ENCODE results near the gene SSH3. TPM values are rescaled to one million over a fixed set of nuclear protein-coding genes. Genes with fewer than 3 reads are reported as not detected.

The SSH3 gene
- total RNA-seq, 2 donors from 2014 or later, result 14.7 to 23.6 TPM

DNA sequence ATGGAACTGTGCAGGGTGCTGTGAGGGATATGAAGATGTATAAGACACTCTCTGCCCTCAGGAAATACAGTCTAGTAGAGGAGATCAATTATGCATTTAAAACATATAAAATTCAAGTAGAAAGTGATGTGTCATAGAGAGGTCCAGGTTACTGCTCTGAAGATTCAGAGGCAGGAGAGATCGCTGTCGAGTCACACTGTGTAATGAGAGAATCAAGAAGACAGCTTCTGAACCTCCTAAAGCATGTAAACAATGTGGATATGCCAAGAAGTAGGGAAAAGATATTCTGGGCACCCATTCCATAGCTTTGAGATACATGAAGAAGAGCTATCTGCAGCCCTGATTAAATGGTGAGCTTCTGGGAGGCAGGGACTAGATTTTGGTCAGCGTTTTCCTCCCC is 16.7 kb downstream of the SSH3 start:
- peaks cover 0 to 19% of the 10 kb centered on the region in 2 donors for H3K4me1 ChIP-seq
- no peak for DNase-seq (ENCODE audit: low spot score)
- no peaks in the 10 kb centered on the region for H3K27me3 ChIP-seq
- no peaks in the 10 kb centered on the region for H3K36me3 ChIP-seq
- no peak overlapping the region for H3K27ac ChIP-seq
- no peaks in the 10 kb centered on the region for H3K9me3 ChIP-seq
- no peak overlapping the region for H3K4me3 ChIP-seq
- TF ChIP-seq, protein P1, sequence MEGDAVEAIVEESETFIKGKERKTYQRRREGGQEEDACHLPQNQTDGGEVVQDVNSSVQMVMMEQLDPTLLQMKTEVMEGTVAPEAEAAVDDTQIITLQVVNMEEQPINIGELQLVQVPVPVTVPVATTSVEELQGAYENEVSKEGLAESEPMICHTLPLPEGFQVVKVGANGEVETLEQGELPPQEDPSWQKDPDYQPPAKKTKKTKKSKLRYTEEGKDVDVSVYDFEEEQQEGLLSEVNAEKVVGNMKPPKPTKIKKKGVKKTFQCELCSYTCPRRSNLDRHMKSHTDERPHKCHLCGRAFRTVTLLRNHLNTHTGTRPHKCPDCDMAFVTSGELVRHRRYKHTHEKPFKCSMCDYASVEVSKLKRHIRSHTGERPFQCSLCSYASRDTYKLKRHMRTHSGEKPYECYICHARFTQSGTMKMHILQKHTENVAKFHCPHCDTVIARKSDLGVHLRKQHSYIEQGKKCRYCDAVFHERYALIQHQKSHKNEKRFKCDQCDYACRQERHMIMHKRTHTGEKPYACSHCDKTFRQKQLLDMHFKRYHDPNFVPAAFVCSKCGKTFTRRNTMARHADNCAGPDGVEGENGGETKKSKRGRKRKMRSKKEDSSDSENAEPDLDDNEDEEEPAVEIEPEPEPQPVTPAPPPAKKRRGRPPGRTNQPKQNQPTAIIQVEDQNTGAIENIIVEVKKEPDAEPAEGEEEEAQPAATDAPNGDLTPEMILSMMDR (IDR thresholded peaks at IDR 0.05), result no peak

DNA sequence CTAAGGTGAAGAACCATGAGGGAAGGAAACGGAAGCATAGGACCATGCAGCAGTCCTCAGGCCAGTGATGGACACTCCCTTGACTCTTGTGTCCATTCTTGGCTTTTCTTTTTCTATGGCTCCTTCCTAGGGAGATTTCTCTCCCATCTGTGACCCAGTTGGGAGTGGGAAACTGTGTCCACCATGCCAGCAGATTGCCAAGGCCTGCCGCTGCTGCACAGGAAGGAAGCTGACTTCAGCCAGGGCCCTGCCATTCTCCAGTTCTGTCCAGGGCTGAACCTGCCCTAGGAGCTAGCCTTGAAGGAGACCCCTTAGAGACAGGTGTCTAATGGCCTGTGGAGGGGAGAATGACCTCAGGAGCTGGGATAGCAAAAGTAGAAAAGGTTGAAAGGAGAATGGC is 17.4 kb downstream of the SSH3 start:
- Histone ChIP-seq H3K4me3 (no peak overlapping the region), H3K27ac (no peak overlapping the region), H3K4me1 (peaks cover 0 to 19% of the 10 kb centered on the region in 2 donors), H3K9me3 (no peaks in the 10 kb centered on the region), H3K36me3 (no peaks in the 10 kb centered on the region), H3K27me3 (no peaks in the 10 kb centered on the region)
- TF ChIP-seq, protein P1 (IDR thresholded peaks at IDR 0.05), result no peak
- no peak for DNase-seq (ENCODE audit: low spot score)

DNA sequence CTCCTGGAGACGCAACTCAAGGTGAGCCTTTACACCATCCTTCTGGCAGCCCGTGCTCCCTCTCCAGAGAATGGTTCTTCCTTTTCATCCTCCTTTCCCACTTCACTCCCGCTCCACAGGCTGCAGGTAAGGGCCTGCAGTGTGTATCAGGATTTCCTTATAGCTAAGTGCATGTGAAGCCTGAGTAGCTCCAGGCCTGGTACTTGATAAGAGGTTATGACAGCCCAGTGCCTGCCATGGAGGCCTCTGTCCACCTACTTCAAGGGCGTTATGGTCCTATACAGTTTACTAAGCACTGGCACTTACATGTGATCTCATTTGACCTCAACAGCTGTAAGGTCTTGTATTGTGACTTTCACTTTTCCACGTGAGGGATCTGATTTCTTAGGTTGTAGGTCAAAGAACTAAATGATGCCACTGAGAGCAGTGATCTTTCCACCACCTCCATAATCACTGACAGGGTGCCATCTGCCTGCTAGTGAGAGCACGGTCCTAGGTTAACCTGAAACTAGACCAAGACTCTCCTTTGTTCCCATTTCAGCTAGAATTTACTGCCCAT is 18.1 kb downstream of the SSH3 start:
- Histone ChIP-seq H3K27ac (no peak overlapping the region), H3K4me3 (no peak overlapping the region), H3K27me3 (no peaks in the 10 kb centered on the region), H3K4me1 (peaks cover 0 to 17% of the 10 kb centered on the region in 2 donors), H3K9me3 (no peaks in the 10 kb centered on the region), H3K36me3 (no peaks in the 10 kb centered on the region)
- TF ChIP-seq, protein P1 (IDR thresholded peaks at IDR 0.05), result no peak
- DNase-seq (ENCODE audit: low spot score), result no peak

DNA sequence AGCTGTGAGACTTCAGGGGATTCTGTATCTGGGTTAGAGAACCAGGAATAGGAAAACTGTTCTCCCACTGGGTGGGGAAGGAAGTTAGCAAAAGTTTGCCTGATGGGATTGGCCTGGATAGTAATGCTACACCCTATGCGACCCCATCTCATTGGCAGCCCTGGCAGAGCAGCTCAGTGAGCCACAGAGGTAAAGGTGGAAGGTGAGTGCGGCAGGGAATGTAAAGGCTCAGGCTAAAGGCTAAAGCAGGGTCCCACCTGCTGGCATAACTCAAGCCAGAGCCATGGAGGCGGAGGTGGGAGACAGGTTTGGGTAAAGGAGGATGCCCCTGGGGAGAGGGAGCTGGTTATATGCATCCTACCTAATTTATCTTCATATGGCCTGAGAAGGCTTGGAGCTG is 18.7 kb downstream of the SSH3 start:
- Histone ChIP-seq H3K9me3 (no peaks in the 10 kb centered on the region), H3K36me3 (no peaks in the 10 kb centered on the region), H3K4me3 (no peak overlapping the region), H3K4me1 (peaks cover 0 to 13% of the 10 kb centered on the region in 2 donors), H3K27me3 (no peaks in the 10 kb centered on the region), H3K27ac (no peak overlapping the region)
- TF ChIP-seq, protein P1 (IDR thresholded peaks at IDR 0.05), result no peak
- no peak for DNase-seq (ENCODE audit: low spot score)

DNA sequence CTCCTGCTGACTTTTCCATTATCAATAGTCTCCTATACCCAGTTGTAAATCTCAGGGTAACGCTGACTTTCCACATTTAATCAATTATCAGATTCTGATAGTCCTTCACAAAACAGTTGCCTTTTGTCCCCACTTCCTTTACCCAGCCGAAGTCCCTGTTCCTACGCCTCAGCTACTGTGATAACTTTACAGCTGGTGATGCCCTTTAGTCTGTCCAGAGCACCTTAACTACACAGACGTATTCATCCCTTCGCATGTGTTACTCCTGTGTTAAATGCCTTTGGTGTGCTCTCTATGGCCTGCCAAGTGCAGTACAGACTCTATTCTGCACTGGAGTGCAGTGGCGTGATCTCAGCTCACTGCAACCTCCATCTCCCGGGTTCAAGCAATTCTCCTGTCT is 20.2 kb downstream of the SSH3 start:
- Histone ChIP-seq H3K36me3 (no peaks in the 10 kb centered on the region), H3K27ac (no peak overlapping the region), H3K9me3 (no peaks in the 10 kb centered on the region), H3K4me1 (peaks cover 0 to 7% of the 10 kb centered on the region in 2 donors), H3K27me3 (no peaks in the 10 kb centered on the region), H3K4me3 (no peak overlapping the region)
- TF ChIP-seq, protein P1 (IDR thresholded peaks at IDR 0.05), result no peak
- no peak for DNase-seq (ENCODE audit: low spot score)

DNA sequence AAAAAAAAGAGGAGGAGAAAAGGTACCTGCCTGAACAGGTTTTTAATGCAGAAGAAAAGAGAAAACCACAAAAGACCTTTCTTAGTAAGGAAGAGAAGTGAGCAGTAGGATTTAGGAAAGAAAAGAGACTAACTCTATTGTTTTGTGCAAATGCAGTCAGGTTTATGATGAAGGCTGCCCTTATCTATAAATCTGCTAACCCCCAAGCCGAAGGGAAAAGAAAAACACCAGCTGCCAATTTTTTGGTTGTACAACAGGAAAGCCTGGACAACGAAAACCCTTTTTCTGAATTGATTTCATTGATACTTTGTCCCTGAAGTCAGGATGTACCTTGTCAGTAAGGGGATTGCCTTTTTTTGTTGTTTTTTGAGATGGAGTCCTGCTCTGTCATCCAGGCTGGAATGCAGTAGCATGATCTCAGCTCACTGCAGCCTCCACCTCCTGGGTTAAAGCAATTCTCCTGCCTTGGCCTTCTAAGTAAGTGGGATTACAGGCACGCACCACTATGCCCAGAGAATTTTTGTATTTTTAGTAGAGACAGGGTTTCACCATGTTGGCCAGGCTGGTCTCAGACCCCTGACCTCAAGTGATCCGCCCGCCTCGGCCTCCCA is 28.9 kb downstream of the SSH3 start:
- no peak overlapping the region for H3K27ac ChIP-seq
- DNase-seq (ENCODE audit: low spot score), result no peak
- no peaks in the 10 kb centered on the region for H3K36me3 ChIP-seq
- H3K9me3 ChIP-seq, result no peaks in the 10 kb centered on the region
- H3K4me3 ChIP-seq, result no peak overlapping the region
- no peaks in the 10 kb centered on the region for H3K27me3 ChIP-seq
- no peaks in the 10 kb centered on the region for H3K4me1 ChIP-seq
- TF ChIP-seq, protein P1 (IDR thresholded peaks at IDR 0.05), result no peak

Measured in right atrium auricular region (tissue), 2 donors.